ENCODE results near the gene KRTAP5-3.

Gene KRTAP5-3

GRCh38 chr11:1563149-1563638 is 45.1 kb downstream of the KRTAP5-3 start:
- no peak for DNase-seq

GRCh38 chr11:1562469-1563148 is 45.7 kb downstream of the KRTAP5-3 start:
- no peak for DNase-seq

GRCh38 chr11:1561955-1562354 is 46.3 kb downstream of the KRTAP5-3 start:
- no peak for DNase-seq

- DNase-seq: no peak
Observed at GRCh38 chr11:1561266-1561665, 47.0 kb downstream of the KRTAP5-3 start.

- no peak for DNase-seq
Observed at GRCh38 chr11:1560649-1561251, 47.5 kb downstream of the KRTAP5-3 start.

DNA sequence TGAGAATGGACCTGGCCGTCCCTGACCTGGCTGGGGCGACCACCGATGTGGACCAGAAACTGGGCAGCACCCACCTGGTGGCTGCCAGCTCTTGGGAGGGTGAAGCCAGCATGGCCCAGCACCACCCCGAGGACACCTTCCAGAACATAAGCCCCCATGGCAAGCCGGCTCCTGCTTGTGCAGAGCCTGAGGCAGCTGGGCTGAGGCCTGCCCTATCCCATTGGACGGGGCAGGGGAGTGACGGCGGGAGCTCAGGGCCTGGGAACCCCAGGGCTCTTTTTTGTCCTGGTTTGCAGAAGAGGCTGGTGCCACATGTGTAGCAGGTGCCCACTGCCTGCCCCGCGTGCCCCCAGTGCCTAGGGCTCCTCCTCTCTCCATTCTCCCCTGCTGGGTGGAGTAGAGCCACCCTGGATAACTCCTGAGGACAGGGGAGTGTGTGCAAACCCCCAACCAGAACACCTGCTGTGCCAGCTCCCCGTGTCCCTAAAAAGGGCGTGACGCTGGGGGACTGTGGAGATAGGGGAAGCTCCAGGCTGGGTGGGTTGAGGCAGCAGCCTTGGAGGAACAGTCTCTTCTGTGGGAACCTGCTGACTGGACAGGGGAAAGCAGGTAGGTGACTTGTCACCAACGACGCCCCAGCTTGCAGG is 48.1 kb downstream of the KRTAP5-3 start:
- DNase-seq: no peak

GRCh38 chr11:1559111-1559951 is 48.9 kb downstream of the KRTAP5-3 start:
- no peak for DNase-seq

DNA sequence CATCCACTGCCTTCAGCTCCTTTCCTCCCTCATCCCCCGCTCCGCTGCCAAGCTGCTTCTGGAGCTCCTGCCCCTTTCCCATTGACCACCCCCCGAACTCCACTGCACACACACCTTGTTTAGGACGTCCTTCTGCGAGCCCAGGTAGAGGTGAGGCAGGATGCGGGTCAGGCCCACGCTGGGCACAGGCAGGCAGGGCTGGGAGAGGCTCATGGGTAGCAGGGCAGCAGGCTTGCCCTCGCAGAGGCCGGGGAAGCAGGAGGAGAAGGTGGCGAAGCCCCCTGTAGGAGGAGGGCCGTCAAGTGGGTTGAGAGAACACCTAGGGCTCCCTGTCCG is 49.5 kb downstream of the KRTAP5-3 start:
- no peak for DNase-seq

DNA sequence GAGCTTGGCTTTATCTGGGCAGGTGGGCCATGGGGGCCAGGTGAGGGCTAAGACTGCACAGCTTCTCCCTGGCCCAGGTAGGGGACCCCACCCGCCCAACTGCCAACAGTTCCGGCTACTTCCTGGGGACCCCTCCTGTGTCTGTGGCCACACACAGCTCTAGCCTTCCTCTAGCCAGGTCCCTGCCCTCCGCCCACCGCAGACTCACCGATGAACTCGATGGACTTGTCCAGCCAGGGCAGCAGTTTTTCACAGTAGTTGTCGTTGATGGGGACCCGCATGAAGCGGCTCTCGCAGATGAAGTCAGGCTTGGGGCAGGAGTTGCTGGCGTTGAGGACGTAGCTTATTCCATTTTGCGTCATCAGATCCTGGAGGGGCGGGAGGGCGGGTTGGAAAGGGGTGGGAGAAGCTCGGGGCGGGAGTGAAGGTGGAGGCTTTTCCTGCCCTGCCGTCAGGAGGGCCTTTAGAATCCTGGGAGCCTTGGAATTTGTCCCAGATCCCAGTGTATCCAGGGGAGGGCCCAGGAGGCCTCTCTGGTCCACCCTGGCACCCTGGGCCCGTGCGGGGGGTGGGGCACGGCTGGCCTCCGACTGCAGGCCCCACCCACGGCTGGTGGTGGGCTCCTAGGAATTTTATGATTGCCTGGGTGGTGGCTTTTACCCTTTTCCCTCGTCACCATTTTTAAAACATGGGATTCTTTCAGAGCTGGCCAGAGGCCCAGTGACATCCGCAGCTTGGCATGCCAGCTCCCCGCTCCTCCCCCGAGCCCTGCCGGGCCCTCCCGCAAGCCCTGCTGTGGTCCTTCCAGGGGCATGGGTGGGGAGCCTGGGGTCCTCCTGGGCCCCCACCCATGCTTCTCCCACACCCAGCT is 50.1 kb downstream of the KRTAP5-3 start:
- no peak for DNase-seq
